DOHH2 (cell line): ENCODE measurements around the gene TNFAIP6.
A peak's percentile ranks its signal among the peaks of the same experiment; 100 is the strongest.
"Not testable (repeated sequence)": the region's sequence is repeated elsewhere in the genome, so short reads cannot be mapped to it uniquely, and the experiment has no call there.

Experiments used
- H3F3A ChIP-seq: fragments of 200-600 bp; sonication (generic), shearing (Covaris generic); 2 replicates; pipeline ENCODE4 v1.6.0; 2016; ENCODE audit warnings: antibody characterized with exemption, mild to moderate bottlenecking; ENCODE audit not compliant: control insufficient read depth, insufficient read depth
- H3K27ac ChIP-seq: fragments of 200-600 bp; sonication (generic); 2 replicates; pipeline ENCODE4 v1.5.1; 2014; ENCODE audit warnings: low read depth, mild to moderate bottlenecking, low read length, moderate library complexity
- H3K27me3 ChIP-seq: fragments of 200-600 bp; sonication (generic); 2 replicates; pipeline ENCODE4 v1.6.1; 2014; ENCODE audit warnings: mild to moderate bottlenecking, low read length, mixed read lengths; ENCODE audit not compliant: control insufficient read depth
- H3K36me3 ChIP-seq: fragments of 200-600 bp; sonication (generic); 2 replicates; pipeline ENCODE4 v1.6.1; 2014; ENCODE audit warnings: mild to moderate bottlenecking, low read length, moderate library complexity, mixed read lengths; ENCODE audit not compliant: control insufficient read depth
- H3K4me1 ChIP-seq: fragments of 200-600 bp; sonication (generic); 2 replicates; pipeline ENCODE4 v1.6.1; 2014; ENCODE audit warnings: mild to moderate bottlenecking, low read length, mixed read lengths; ENCODE audit not compliant: control insufficient read depth
- H3K4me2 ChIP-seq: fragments of 200-600 bp; sonication (generic); 2 replicates; pipeline ENCODE4 v1.6.0; 2014; ENCODE audit warnings: mild to moderate bottlenecking, low read length, moderate library complexity
- H3K4me3 ChIP-seq: fragments of 200-600 bp; sonication (generic); 2 replicates; pipeline ENCODE4 v1.5.1; 2014; ENCODE audit warnings: mild to moderate bottlenecking, low read length, mixed read lengths
- H3K79me2 ChIP-seq: fragments of 200-600 bp; sonication (generic); 2 replicates; pipeline ENCODE4 v1.6.1; 2014; ENCODE audit warnings: mild to moderate bottlenecking, low read length, mixed read lengths; ENCODE audit not compliant: control insufficient read depth
- H3K9me2 ChIP-seq: fragments of 200-600 bp; sonication (generic); replicated peaks from 2 replicates; pipeline ENCODE4 v1.6.1; 2014; ENCODE audit warnings: mild to moderate bottlenecking, low read length, mixed read lengths; ENCODE audit not compliant: control insufficient read depth
- H3K9me3 ChIP-seq: fragments of 200-600 bp; sonication (generic); 2 replicates; pipeline ENCODE4 v1.6.1; 2014; ENCODE audit warnings: antibody characterized with exemption, low read length, mixed read lengths; ENCODE audit not compliant: control insufficient read depth, insufficient read depth
- H4K20me1 ChIP-seq: fragments of 200-600 bp; sonication (generic); 2 replicates; pipeline ENCODE4 v1.6.0; 2014; ENCODE audit warnings: low read depth, mild to moderate bottlenecking, antibody characterized with exemption, low read length, moderate library complexity; ENCODE audit not compliant: control insufficient read depth, insufficient read depth
- CTCF ChIP-seq: fragments of 200-600 bp; sonication (generic); IDR thresholded peaks from one replicate; pipeline ENCODE4 v1.5.1; 2014; ENCODE audit warnings: antibody characterized with exemption, mild to moderate bottlenecking, low read depth, low read length; ENCODE audit not compliant: poor library complexity, severe bottlenecking
- EZH2phosphoT487 ChIP-seq: fragments of 200-600 bp; sonication (generic); IDR thresholded peaks from 2 replicates; pipeline ENCODE4 v1.6.1; 2017; ENCODE audit warnings: borderline replicate concordance, mild to moderate bottlenecking, antibody characterized with exemption, low read length, moderate library complexity, mixed read lengths

Gene TNFAIP6

GRCh38 chr2:151410485-151410834 lies 53.1 kb downstream of the TNFAIP6 start:
- peaks cover 21% of the 10 kb centered on the region for H3K4me1 ChIP-seq
- no peaks in the 10 kb centered on the region for H3K9me2 ChIP-seq
- H4K20me1 ChIP-seq = 0 out of 2 replicates have a peak, but pooled peaks cover 3% of the 10 kb centered on the region
- H3K4me3 ChIP-seq = peak overlapping the region; percentile 96
- peaks cover 60% of the 10 kb centered on the region for H3K79me2 ChIP-seq
- no peaks in the 10 kb centered on the region for H3K9me3 ChIP-seq
- H3F3A ChIP-seq = no peaks in the 10 kb centered on the region
- peak overlapping the region; percentile 55 for H3K4me2 ChIP-seq
- H3K27ac ChIP-seq = peak overlapping the region; percentile 71
- TF ChIP-seq EZH2phosphoT487 (no peak), CTCF (no peak)
- no peaks in the 10 kb centered on the region for H3K27me3 ChIP-seq
- H3K36me3 ChIP-seq = peaks cover 50% of the 10 kb centered on the region

- no peaks in the 10 kb centered on the region for H3K9me2 ChIP-seq
- peaks cover under 1% of the 10 kb centered on the region; the same call in 1 of the 2 replicates for H3K4me1 ChIP-seq
- H3K79me2 ChIP-seq = peaks cover 90% of the 10 kb centered on the region
- H3K4me2 ChIP-seq = no peak overlapping the region
- H4K20me1 ChIP-seq = peaks cover 11% of the 10 kb centered on the region
- H3K27ac ChIP-seq = no peak overlapping the region
- TF ChIP-seq CTCF = no peak
- TF ChIP-seq EZH2phosphoT487 = no peak
- H3K36me3 ChIP-seq = peaks cover 88% of the 10 kb centered on the region
- no peaks in the 10 kb centered on the region for H3K9me3 ChIP-seq
- no peak overlapping the region for H3K4me3 ChIP-seq
- H3F3A ChIP-seq = no peaks in the 10 kb centered on the region
- no peaks in the 10 kb centered on the region for H3K27me3 ChIP-seq
Observed at GRCh38 chr2:151417650-151418049, 60.3 kb downstream of the TNFAIP6 start.

GRCh38 chr2:151421681-151422080 lies 64.3 kb downstream of the TNFAIP6 start:
- Histone ChIP-seq H3K36me3 (peaks cover 92% of the 10 kb centered on the region), H3K79me2 (peaks cover 90% of the 10 kb centered on the region)
- not testable (repeated sequence) for H3K9me3 ChIP-seq, H3F3A ChIP-seq, H3K4me1 ChIP-seq, H3K9me2 ChIP-seq, H4K20me1 ChIP-seq, H3K27ac ChIP-seq, H3K4me2 ChIP-seq, H3K4me3 ChIP-seq, H3K27me3 ChIP-seq

- peaks cover 88% of the 10 kb centered on the region for H3K79me2 ChIP-seq
- peaks cover 90% of the 10 kb centered on the region for H3K36me3 ChIP-seq
- TF ChIP-seq EZH2phosphoT487 (no peak), CTCF (no peak)
- H3K4me1 ChIP-seq = no peaks in the 10 kb centered on the region
- H3F3A ChIP-seq = no peaks in the 10 kb centered on the region
- H3K9me2 ChIP-seq = no peaks in the 10 kb centered on the region
- H3K4me2 ChIP-seq = no peak overlapping the region
- H3K4me3 ChIP-seq = no peak overlapping the region
- H3K27ac ChIP-seq = no peak overlapping the region
- no peaks in the 10 kb centered on the region for H3K9me3 ChIP-seq
- H4K20me1 ChIP-seq = peaks cover 7% of the 10 kb centered on the region
- no peaks in the 10 kb centered on the region for H3K27me3 ChIP-seq
Observed at GRCh38 chr2:151422917-151423439, 65.6 kb downstream of the TNFAIP6 start.
